HG02885 (cell line): ENCODE results near the gene LMTK3.
"Not testable (repeated sequence)": the region's sequence is repeated elsewhere in the genome, so short reads cannot be mapped to it uniquely, and the experiment has no call there.

Experiments used
- ATAC-seq: cut with Tn5 transposase; IDR thresholded peaks from one replicate; pipeline ENCODE4 v1.9.1; 2021; ENCODE audit warnings: mild to moderate bottlenecking; ENCODE audit not compliant: unreplicated experiment, poor library complexity

LMTK3 gene

DNA sequence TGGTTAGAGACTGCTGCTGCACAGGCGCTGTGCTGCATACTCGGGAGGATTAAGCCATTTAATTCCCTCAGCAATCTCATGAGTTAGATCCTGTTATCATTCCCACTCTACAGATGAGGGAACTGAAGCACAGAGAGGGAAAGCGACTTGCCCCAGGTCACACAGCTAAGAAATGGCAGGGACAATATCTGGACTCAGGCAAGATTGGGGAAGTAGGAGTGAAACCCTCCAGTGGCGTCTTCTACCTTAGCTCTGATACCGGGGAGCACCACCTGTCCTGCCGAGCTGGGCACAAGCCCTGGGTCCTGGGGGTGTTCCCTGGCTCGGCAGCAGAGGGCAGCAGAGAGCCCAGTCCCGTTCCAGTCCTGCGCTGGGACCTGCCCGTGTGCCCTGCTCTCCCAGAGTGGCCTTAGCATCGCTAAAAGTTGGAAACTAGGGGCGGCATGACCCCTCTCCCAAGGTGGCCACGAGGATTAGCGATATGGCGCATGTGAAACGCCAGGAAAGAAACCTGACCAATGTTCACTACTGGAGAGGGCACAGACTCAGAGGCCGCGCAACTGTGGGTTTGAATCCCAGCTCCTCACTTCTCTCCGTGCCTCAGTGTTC, 21.9 kb downstream of the LMTK3 start:
- ATAC-seq, result no peak

DNA sequence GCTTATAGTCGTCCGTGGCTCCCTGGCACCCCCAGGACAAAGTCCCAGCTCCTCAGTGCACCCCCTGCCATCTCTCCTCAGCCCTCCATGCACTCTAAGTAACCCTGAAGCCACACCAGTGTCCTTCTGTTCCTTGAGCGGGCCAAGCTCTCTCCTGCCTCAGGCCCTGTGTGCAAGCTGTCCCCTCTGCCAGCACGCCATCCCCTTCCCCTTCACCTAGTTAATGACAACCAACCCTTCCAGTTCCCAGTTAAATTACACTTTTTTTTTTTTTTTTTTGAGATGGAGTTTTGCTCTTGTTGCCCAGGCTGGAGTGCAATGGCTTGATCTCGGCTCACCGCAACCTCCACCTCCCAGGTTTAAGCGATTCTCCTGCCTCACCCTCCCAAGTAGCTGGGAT, 23.2 kb downstream of the LMTK3 start:
- ATAC-seq, result not testable (repeated sequence)

DNA sequence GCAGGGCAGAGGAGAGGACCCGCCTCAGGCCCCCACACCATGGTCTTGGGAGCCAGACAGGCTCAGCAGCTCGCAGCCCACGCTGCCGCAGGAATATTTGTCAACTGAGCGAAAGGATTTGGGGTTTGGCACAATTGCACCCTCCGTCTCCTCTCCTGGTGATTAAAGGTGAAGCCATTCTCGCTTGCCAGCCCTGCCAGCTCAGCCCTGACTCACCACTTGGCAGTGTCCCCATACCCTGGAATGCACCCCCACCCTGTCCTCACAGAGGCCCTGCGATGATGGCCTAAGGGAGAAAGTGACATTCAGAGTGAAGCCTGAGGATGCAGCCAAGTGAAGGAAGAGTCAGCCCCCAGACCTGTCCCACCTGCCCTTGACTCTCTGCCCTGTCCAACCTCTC, 23.7 kb downstream of the LMTK3 start:
- no peak for ATAC-seq

DNA sequence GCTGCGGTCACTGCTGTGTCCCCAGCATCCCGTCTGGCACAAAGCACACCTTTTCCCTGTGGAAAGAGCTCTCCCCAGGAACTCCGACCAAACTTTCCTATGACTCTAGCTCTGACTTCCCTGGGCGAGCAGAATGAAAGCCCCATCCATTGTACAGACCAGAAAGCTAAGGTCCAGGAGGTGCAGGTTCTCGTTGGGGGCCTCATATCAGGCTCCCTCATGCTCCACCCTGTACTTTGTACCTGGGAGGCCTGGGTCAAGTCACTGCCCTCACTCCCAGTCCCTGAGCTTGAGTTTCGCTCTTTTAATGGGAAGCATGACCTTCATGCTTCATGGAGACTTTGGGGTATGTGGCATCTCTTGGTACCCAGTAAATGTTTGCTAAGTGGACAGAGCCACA, 24.1 kb downstream of the LMTK3 start:
- ATAC-seq, result no peak

DNA sequence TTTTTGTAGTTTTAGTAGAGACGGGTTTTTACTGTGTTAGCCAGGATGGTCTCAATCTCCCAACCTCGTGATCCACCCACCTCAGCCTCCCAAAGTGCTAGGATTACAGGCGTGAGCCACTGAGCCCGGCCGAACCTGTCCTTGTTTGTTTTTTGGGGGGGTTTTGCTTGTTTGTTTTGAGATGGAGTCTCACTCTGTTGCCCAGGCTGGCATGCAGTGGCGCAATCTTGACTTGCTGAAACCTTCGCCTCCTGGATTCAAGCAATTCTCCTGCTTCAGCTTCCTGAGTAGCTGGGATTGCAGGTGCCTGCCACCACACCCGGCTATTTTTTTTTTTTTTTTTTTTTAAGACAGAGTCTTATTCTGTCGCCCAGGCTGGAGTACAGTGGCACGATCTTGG, 24.9 kb downstream of the LMTK3 start:
- ATAC-seq, result not testable (repeated sequence)

DNA sequence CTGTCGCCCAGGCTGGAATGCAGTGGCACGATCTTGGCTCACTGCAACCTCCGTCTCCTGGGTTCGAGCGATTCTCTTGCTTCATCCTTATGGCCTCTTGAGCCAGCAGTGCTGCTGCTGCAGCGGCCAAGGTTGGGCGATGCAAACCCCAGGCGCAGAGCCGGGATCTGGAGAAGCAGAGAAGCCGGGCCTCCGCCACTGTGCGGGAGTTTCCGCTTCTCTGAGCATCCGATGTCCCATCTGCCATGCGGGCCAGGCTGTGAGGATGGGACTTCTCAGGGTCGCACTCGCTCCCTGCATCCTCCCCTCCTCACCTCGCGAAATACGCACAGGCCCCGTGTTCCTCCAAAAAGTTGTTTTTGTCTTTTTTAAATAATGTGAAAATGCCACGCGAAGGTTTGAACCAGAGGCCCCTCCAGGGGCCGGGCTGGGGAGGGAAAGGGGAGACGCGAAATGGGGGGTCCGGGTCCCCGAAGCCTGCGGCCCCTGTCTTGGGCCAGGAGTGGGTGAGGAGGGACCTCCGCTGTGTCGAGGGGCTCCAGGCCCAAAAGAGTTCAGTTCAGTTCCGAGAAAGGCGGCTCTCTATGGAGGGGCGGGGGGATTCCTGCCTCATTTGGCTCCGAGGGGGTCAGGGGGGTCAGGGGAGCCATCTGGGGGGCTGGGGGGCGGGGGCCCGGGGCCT, 26.6 kb downstream of the LMTK3 start:
- ATAC-seq, result no peak

DNA sequence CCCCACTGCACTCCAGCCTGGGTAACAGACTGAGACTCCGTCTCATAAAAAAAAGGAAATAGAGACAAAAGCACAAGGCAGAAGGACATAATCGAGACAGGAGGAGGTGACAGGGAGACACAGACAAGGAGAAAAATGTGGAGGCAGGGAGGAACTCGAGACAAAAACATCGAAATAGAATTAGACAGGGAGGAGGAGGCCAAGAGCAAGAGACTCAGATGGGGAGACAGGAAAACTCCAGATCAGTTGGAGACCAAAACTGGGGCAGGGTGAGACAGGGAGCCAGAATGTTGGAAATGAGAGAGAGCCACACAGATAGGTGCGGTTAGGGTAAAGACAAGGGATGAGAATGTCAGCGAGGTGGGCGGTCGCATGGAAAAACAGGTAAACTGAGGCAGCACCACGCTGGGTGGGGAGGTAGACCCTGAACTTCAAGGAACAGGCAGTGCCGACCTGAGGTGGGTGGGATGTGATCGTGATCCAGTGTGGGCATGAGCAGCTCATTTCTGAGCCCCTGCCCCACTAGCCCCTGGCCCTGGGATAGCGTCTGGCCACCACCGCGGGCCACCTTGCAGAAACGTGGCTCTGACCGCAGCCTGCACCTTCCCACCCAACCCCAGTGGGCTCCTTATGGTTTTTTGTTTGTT, 27.3 kb downstream of the LMTK3 start:
- ATAC-seq, result no peak

DNA sequence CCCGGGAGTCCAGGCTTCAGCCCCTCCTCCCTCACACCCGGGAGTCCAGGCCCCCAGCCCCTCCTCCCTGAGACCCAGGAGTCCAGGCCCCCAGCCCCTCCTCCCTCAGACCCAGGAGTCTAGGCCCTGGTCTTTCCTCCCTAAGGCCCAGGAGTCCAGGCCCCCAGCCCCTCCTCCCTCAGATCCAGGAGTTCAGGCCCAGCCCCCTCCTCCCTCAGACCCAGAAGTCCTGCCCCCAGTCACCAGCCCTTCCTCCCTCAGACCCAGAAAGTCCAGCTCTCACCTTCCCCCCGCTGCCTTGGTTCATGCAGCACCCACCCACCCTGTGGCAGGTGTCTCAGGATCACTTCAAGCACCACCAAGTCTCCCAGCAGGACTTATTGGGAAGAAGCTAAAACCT, 28.3 kb downstream of the LMTK3 start:
- no peak for ATAC-seq

DNA sequence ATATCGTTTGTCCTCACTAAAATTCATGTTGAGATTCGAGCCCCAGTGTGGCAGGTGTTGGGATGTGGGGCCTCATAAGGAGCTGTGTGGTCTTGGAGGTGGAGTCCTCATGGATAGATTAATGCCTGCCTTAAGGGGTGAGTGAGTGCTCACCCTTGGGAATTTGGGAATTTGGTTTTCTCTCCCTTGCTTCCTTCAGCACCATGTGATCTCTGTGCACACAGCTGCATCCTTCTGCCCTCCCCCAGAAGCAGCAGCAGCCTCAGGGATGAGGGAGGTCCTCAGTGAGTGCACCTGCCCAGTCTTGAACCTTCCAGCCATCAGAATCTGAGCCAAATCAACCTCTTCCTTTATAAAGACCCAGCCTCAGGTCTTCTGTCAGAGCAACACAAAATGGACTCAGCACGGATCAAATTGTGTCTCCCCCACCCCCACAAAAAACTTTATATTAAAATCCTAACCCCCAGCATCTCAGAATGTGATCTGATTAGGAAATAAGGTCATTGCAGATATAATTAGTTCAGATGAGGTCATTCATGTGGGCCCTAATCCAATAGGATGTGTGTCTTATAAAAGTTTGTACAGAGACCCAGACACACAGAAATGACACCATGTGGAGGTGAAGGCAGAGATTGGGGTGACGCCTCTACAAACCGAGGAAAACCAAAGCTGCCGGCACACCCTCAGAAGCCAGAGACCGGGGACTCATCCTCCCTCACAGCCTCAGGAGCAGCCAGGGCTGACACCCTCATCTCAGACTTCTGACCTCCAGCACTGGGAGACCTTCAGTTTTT, 29.6 kb downstream of the LMTK3 start:
- ATAC-seq, result no peak

DNA sequence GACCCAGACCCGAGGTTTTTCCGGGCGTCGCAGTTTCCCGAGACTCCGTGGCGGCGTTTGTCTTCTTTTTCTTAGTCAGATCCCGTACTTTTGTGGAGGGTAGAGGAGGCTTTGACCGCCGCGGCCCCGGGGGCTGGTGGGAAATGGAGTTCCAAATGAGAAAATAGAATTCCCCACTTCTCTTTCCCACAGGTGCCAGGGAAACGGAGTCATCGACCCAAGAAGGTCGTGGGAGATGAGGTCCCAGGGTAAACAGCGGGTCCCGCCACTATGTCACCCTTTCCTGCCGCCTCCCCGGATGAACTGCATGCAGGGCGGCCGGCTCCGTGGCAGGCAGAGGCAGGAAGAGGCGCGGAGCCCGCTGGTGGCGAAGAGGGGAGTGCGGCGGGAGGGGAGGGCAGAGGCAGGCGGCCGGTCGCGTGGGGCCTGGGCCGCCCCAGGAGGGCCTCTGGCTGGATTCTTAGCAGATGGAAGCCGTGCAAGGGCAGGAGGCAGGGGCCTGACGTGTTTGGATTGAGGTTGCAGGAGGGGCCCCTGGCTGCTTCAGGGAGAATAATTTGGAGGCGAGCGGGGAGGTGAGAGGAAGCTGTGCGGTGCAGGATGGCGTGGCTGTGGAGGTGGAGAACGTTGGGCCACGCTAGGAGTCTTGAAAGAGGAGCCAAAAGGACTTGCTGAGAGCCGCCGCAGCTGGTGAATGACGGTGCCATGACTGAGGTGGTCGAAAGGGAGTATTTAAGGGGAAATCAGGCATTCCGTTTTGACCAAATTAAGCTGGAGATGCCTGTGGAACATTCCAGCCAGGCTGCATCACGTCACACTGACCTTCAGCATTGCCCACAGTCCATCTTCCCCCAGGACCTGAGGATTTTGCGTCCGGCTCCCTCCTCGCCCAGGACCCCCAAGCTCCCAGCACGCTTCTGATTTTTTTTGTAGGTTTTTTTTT, 30.8 kb downstream of the LMTK3 start:
- ATAC-seq, result no peak

DNA sequence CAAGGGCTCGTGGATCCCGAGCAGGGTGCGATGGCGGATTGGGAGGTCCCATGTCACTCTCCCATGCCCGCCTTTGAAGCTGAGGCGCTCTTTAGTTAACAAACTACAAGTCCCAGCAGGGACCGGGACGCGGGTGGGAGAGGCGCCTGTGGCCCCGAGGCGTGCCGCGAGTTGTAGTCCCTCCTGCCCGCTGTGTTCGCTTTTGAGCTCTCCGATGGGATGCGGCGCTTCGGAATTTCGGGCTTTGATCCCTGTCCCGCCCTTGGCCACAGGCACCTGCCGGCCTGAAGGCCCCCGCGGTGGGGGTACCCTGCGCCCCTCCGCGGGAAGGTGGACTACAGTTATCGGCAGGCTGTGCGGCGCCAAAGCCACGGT, 31.5 kb downstream of the LMTK3 start:
- no peak for ATAC-seq

DNA sequence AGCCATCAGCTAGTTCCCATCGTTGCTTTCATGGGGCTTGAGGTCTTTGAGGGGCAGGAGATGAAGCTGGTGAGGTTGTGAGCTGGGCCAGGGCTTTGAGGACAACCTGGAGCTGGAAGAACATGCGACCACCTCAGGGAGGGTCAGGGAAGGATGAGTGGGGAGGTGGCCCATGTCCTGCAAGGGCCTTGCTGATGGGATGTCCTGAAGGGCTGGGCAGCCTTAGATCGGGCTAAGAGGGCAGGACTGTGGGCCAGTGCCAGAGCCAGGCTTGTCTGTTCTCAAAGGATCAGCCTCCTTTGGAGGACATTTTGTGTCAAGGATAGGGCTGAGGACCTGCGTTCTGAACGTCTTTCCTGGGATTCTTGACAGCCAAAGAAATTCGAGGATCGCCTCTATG, 31.9 kb downstream of the LMTK3 start:
- no peak for ATAC-seq

DNA sequence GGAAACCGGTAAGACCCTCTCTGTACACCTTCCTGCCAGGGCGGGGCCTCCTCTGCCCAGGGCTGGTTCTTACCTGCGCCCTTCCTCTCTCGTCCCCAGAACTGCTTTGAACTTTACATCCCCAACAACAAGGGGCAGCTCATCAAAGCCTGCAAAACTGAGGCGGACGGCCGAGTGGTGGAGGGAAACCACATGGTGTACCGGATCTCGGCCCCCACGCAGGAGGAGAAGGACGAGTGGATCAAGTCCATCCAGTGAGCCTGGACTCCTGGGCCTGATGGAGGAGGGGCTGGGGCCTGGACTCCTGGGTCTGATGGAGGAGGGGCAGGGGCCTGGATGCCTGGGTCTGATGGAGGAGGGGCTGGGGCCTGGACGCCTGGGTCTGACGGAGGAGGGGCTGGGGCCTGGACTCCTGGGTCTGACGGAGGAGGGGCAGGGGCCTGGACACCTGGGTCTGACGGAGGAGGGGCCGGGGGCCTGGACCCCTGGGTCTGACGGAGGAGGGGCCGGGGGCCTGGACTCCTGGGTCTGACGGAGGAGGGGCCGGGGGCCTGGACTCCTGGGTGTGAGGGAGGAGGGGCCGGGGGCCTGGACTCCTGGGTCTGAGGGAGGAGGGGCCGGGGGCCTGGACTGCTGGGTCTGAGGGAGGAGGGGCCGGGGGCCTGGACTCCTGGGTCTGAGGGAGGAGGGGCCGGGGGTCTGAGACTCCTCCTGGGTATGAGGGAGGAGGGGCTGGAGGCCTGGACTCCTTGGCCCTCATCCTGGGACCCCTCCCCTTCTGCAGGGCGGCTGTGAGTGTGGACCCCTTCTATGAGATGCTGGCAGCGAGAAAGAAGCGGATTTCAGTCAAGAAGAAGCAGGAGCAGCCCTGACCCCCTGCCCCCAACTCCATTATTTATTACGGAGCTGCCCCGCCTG, 33.0 kb downstream of the LMTK3 start:
- no peak for ATAC-seq

DNA sequence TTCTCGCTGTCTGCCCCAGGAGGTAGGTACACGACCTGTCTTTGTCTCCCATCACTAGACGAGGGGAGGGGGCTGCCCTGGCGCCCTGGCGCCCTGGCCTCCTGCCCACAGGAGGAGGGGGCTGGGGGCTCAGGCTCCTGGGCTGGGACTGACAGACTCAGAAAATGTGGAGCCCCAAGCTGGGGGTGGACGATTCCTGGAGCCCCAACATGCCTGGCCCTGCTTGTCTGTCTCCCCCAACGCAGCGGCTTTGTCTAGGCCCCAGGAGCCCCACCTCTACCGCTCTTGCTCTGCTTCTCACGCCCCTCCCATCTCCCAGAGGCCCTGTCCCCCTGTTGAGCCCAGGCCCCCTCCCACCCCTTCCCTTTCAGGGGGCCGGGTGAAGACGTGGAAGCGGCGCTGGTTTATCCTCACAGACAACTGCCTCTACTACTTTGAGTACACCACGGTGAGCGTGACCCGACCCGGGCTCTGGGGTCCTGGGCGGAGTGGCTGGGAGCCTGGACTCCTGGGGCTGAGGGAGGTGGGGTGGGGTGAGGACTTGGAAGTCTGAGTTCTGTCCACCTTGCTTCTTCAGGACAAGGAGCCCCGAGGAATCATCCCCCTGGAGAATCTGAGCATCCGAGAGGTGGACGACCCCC, 33.8 kb downstream of the LMTK3 start:
- no peak for ATAC-seq

DNA sequence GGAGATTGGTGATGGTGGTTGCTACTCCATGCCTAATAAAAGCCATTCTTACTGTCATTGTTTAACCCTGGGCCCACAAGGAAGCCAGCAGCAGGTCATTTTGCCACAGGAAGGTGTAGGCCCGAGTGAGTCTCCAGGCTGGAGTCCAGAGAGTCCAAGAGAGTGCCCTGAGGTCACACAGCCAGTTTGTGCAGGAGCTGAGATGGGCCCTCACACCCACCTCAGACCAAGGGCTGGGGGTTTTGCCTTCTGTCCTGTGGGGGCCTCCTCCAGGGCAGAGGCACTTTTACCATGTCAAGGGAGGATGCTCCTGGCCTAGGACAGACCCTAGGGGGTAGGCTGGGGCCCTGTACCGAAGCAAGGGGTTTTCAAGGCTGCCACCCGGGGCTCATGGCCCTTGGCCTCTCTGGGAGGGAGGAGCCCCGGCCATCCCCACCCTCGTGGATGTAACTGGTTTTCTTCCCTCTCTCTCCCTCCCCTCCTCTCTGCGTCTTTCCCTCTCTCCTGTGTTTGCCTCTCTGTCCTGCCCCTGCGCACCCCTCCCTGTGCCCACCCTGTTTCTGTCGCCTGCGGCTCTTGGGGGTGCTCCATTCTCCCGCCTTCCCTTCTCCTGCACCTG, 34.5 kb downstream of the LMTK3 start:
- no peak for ATAC-seq

DNA sequence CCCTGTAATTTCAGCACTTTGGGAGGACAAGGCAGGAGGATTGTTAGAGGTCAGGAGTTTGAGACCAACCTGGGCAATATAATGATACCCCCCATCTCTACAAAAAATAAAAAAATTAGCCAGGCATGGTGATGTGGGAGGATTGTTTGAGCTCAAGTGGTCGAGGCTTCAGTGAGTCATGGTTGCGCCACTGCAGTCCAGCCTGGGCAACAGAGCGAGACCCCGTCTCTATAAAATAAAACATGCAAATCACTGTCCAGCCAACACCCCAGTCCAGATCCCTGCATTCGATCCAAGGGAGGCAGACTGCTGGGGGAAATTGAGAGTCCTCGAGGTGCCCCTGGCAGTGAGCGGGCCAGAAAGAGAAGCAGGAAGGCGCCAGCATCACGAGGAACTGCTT, 35.5 kb downstream of the LMTK3 start:
- ATAC-seq, result no peak

DNA sequence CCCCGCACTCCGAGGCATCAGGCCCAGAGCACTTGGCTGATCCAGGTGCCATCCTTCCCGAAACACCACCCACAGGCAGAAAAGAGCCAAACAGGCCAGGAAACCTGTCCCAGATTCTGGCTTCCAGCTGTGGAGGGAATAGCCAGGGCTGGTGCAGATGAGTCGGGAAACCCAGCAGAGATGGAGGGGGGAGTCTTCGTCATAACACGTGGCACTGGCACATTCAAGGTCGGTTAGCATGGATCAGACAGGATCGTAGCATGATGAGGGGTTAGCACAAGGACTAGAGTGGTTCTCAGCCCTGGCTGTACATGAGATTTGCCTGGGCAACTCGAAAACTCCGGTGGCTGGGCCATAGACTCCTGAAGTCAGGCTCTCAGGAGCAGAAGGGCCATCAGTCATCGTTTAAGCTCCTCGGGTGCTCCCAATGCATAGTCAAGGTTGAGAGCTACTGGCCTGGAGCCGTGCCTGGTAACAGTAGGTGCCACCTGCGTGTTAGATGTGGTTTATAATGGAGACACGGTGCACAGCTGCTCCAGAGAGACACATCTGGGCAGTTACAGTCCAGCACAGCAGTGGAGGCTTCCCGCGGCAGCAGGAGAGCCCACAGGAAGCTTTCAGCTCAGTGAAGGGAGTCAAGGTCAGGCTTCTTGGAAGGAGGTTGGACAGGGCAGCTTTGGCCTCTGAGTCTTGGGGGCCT, 36.1 kb downstream of the LMTK3 start:
- ATAC-seq, result no peak
